ENCODE results near the gene PLEKHB2. TPM values are rescaled to one million over a fixed set of nuclear protein-coding genes. Genes with fewer than 3 reads are reported as not detected.
A peak's percentile ranks its signal among the peaks of the same experiment; 100 is the strongest.
"Not testable (repeated sequence)": the region's sequence is repeated elsewhere in the genome, so short reads cannot be mapped to it uniquely, and the experiment has no call there.

Gene PLEKHB2
- total and polyA plus RNA-seq, 5 donors = 13.6 to 36.9 (median 33.7) TPM

- H3K27me3 ChIP-seq (ENCODE audit: control insufficient read depth, insufficient read depth); intact Hi-C loops (cut with DNase I); ATAC-seq; H3K27ac ChIP-seq (ENCODE audit: low read length); DNase-seq; H3K9me3 ChIP-seq (ENCODE audit: control insufficient read depth, low read length); H3K4me1 ChIP-seq (ENCODE audit: control insufficient read depth, insufficient read depth, low read length); H3K4me3 ChIP-seq (ENCODE audit: low read length): not testable (repeated sequence)
- 94% methylated on average over 5 of the region's 5 CpGs for WGBS
Observed at GRCh38 chr2:131165562-131165961, 60.4 kb downstream of the PLEKHB2 start.

- ATAC-seq (no peak), DNase-seq (no peak)
- Histone ChIP-seq H3K4me1 (ENCODE audit: control insufficient read depth, insufficient read depth, low read length) (no peaks in the 10 kb centered on the region), H3K9me3 (ENCODE audit: control insufficient read depth, low read length) (no peaks in the 10 kb centered on the region), H3K27ac (ENCODE audit: low read length) (no peak overlapping the region), H3K4me3 (ENCODE audit: low read length) (no peak overlapping the region), H3K27me3 (ENCODE audit: control insufficient read depth, insufficient read depth) (no peaks in the 10 kb centered on the region)
- intact Hi-C loops (cut with DNase I) = no loop called here
- WGBS = 88% methylated on average over 5 of the region's 5 CpGs
Observed at GRCh38 chr2:131168538-131168937, 63.4 kb downstream of the PLEKHB2 start.

- 70% methylated on average over 10 of the region's 10 CpGs for WGBS
- H3K27me3 ChIP-seq (ENCODE audit: control insufficient read depth, insufficient read depth) = not testable (repeated sequence)
Observed at GRCh38 chr2:131178050-131178449, 72.9 kb downstream of the PLEKHB2 start.

GRCh38 chr2:131178721-131179418 lies 73.7 kb downstream of the PLEKHB2 start:
- peak; percentile 59 to 89 (median 76) for DNase-seq
- 55% methylated on average over 15 of the region's 15 CpGs for WGBS
- ATAC-seq; H3K27ac ChIP-seq (ENCODE audit: low read length); H3K4me3 ChIP-seq (ENCODE audit: low read length); H3K9me3 ChIP-seq (ENCODE audit: control insufficient read depth, low read length); H3K4me1 ChIP-seq (ENCODE audit: control insufficient read depth, insufficient read depth, low read length); H3K27me3 ChIP-seq (ENCODE audit: control insufficient read depth, insufficient read depth); intact Hi-C loops (cut with DNase I): not testable (repeated sequence)

More at GRCh38 chr2:131178050-131178449, 72.9 kb downstream of the PLEKHB2 start:
- DNase-seq; H3K4me3 ChIP-seq (ENCODE audit: low read length); H3K27ac ChIP-seq (ENCODE audit: low read length); intact Hi-C loops (cut with DNase I); ATAC-seq; H3K9me3 ChIP-seq (ENCODE audit: control insufficient read depth, low read length); H3K4me1 ChIP-seq (ENCODE audit: control insufficient read depth, insufficient read depth, low read length): not testable (repeated sequence)

- H3K9me3 ChIP-seq (ENCODE audit: control insufficient read depth, low read length); intact Hi-C loops (cut with DNase I); H3K27me3 ChIP-seq (ENCODE audit: control insufficient read depth, insufficient read depth); H3K4me3 ChIP-seq (ENCODE audit: low read length); H3K27ac ChIP-seq (ENCODE audit: low read length); H3K4me1 ChIP-seq (ENCODE audit: control insufficient read depth, insufficient read depth, low read length); ATAC-seq: not testable (repeated sequence)
- peak in 1 of 3 donors; percentile 38 for DNase-seq
- WGBS = 64% methylated on average over 4 of the region's 4 CpGs
Observed at GRCh38 chr2:131181451-131181850, 76.3 kb downstream of the PLEKHB2 start.

GRCh38 chr2:131193421-131193820 lies 88.3 kb downstream of the PLEKHB2 start:
- H3K4me1 ChIP-seq (ENCODE audit: control insufficient read depth, insufficient read depth, low read length); DNase-seq; H3K27ac ChIP-seq (ENCODE audit: low read length); H3K4me3 ChIP-seq (ENCODE audit: low read length); ATAC-seq; intact Hi-C loops (cut with DNase I); H3K27me3 ChIP-seq (ENCODE audit: control insufficient read depth, insufficient read depth); H3K9me3 ChIP-seq (ENCODE audit: control insufficient read depth, low read length): not testable (repeated sequence)
- 16% methylated on average over 3 of the region's 3 CpGs for WGBS

GRCh38 chr2:131196186-131196585 lies 91.0 kb downstream of the PLEKHB2 start:
- H3K27ac ChIP-seq (ENCODE audit: low read length); H3K4me3 ChIP-seq (ENCODE audit: low read length); intact Hi-C loops (cut with DNase I); H3K9me3 ChIP-seq (ENCODE audit: control insufficient read depth, low read length); H3K4me1 ChIP-seq (ENCODE audit: control insufficient read depth, insufficient read depth, low read length); DNase-seq; H3K27me3 ChIP-seq (ENCODE audit: control insufficient read depth, insufficient read depth); ATAC-seq: not testable (repeated sequence)
- 53% methylated on average over 2 of the region's 2 CpGs for WGBS

Other genes starting within 250 kb of the PLEKHB2 start
- 10 to 100 TPM; 81.5 to 99.4 (median 89.2) TPM for gene FAM168B, start 11.9 kb upstream of the PLEKHB2 start, total RNA-seq
- gene FAM168B, start 11.9 kb upstream of the PLEKHB2 start, polyA plus RNA-seq = 34.1 TPM
- 1 to 10 TPM in 1 of 4 donors, under 1 TPM in 2, not detected in 1; 0.53 to 1.0 (median 0.68) TPM for gene POTEE, start 104.2 kb downstream of the PLEKHB2 start, total RNA-seq
- gene POTEE, start 104.2 kb downstream of the PLEKHB2 start, polyA plus RNA-seq = not detected

Measured in right cardiac atrium (tissue), 5 donors.